Keratinocyte (primary cell): Measurements from ENCODE around the gene SLC23A2.

Source experiments
- CTCF ChIP-seq, 3 experiments: IDR thresholded peaks in 1 of 3; conservative IDR thresholded peaks in 1 of 3; optimal IDR thresholded peaks in 1 of 3; 2 replicates in 2 of 3; 3 replicates in 1 of 3; pipeline versions ENCODE3 to v1.5.1; 2011; ENCODE audit warnings: low read length in 3 of 3, mild to moderate bottlenecking in 3 of 3, moderate library complexity in 2 of 3, control low read depth in 1 of 3, inconsistent platforms in 1 of 3; ENCODE audit not compliant: insufficient read depth in 2 of 3; ENCODE audit errors: extremely low read depth in 1 of 3
- EZH2 ChIP-seq: IDR thresholded peaks from one replicate; pipeline ENCODE4 v1.6.1; 2012; ENCODE audit warnings: inconsistent platforms, mild to moderate bottlenecking, low read length, moderate library complexity

- no peak for TF ChIP-seq EZH2
- TF ChIP-seq CTCF (optimal IDR thresholded peaks at IDR 0.05 in 1 of 3, IDR thresholded peaks at IDR 0.05 in 1 of 3, conservative IDR thresholded peaks at IDR 0.05 in 1 of 3; ENCODE audit: extremely low read depth in 1 of 3, insufficient read depth in 2 of 3, low read length in 3 of 3), result no peak
Observed at GRCh38 chr20:4946986-4947385, 54.3 kb downstream of the SLC23A2 start.
